ENCODE results near the gene NLRC5.

The NLRC5 gene

DNA sequence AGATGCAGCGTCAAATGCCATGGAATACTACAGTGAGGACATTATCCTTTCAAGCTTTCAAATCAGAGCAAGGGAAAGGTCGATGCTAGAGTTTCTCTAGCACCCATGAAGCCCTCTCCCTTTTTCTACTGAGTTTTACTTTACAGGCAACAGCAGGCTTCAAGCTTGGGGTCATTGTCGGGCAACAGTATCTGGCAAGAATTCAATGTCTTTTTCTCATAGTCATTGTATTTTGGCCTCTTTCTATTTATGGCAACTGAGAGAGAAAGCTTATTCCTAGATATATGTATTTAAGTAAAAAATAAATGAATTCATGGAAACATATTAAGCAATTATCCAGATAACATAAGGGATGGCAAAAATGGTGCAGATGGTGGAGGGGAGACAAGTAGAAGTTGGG lies 28.0 kb upstream of the NLRC5 start:
- DNase-seq = no peak

DNA sequence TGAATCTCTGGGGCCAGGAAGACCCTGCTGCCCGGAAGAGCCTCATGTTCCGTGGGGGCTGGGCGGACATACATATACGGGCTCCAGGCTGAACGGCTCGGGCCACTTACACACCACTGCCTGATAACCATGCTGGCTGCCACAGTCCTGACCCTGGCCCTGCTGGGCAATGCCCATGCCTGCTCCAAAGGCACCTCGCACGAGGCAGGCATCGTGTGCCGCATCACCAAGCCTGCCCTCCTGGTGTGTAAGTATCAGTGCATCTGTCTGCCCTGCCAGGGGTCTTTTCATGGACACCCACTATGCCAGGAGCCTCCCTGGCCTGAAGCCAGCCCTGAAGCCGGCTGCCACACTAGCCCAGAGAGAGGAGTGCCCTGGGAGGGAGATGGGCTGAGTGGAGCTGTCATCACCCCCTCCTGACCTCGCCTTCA lies 27.5 kb upstream of the NLRC5 start, which contains the start of gene CETP:
Gene CETP, plus strand, starts transcription at position 100 of the 431 bp plus-strand sequence. Its CDS starts 30 bp downstream, at position 130.
- DNase-seq = no peak

DNA sequence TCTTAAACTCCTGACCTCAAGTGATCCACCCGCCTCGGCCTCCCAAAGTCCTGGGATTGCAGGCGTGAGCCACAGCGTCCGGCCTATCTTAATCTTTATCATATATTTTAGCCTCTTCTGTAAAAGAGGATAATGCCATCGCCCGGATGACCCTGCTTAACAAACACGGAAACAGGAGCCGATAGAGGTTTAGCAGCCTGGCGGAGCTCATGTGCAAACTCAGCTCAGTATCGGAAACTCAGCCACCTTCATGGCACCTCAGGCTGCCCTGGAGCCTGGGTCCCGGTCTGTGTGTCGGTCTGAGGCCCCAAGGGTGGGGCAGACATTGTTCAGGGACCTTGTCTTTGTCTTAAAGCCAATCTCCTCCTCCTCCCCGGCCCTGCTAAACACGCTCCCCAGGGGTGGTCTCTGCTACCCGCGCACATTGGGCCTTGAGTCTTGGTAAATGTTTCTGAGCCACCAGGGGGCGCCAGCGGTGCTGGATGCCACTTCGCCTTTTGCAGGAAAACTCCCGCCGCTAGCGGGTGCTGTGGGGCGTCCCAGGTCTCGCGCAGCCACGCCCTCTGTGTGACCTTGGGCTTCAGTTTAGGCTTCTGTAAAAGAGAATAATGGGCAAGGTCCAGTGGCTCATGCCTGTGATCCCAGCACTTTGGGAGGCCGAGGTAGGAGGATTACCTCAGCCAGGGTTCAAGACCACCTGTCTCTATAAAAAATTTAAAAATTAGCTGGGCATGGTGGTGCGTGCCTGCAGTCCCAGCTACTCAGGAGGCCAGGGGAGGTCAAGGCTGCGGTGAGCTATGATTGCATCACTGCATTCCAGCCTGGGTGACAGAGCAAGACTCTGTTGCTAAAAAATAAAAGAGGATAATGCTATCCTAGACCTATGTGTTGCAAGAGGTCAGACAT lies 24.9 kb upstream of the NLRC5 start:
- DNase-seq = peak; percentile 93

GRCh38 chr16:56965149-56966092 lies 23.9 kb upstream of the NLRC5 start:
- peak; percentile 16 for DNase-seq

DNA sequence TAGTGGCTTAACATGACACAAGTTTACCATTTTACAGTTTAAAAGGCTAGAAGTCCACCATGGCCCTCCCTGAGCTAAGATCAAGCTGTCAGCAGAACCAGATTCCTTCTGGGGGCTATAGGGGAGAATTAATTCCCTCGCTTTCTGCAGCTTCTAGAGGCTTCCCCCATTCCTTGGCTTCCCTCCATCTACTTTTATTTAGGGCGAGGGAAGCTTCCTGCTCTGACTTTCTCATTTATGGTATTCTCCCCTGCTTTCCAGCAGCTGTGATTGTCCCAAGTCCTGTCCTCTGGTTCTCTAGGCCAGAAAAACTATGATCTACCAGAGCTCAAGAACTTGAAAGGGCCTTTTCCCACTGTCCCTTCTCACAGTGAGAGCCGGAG lies 23.3 kb upstream of the NLRC5 start:
- DNase-seq = no peak

DNA sequence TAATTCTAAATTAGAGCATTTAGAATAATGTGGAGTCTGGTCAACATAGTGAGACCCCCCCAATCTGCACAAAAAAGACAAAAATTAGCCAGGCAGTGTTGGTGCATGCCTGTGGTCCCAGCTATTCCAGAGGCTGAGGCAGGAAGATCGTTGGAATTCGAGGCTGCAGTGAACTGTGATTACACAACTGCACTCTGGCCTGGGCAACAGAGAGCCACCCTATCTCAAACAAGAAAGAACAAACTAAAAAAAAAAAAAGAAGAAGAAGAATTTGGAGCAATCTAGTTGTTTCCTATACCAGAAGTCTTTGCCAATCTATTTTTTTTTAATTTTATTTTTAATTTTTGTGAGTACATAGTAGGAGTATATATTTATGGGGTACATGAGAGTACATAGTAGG lies 21.6 kb upstream of the NLRC5 start:
- no peak for DNase-seq

DNA sequence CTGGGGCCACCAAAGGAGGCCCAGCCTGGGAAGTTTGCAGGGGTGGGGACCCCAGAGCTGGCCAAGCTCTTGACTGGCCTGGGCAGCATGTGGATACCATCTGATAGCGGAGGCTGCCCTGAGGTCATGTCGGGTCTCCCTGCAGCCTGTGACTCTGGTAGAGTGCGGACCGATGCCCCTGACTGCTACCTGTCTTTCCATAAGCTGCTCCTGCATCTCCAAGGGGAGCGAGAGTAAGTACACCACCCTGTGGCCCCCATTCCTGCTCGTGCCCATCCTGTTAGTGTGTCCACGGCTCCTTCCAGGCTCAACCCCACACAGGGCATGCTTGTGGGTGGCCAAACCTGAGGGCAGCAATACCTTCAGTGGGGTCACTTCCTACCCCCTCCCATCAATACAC lies 19.6 kb upstream of the NLRC5 start:
- DNase-seq = no peak

DNA sequence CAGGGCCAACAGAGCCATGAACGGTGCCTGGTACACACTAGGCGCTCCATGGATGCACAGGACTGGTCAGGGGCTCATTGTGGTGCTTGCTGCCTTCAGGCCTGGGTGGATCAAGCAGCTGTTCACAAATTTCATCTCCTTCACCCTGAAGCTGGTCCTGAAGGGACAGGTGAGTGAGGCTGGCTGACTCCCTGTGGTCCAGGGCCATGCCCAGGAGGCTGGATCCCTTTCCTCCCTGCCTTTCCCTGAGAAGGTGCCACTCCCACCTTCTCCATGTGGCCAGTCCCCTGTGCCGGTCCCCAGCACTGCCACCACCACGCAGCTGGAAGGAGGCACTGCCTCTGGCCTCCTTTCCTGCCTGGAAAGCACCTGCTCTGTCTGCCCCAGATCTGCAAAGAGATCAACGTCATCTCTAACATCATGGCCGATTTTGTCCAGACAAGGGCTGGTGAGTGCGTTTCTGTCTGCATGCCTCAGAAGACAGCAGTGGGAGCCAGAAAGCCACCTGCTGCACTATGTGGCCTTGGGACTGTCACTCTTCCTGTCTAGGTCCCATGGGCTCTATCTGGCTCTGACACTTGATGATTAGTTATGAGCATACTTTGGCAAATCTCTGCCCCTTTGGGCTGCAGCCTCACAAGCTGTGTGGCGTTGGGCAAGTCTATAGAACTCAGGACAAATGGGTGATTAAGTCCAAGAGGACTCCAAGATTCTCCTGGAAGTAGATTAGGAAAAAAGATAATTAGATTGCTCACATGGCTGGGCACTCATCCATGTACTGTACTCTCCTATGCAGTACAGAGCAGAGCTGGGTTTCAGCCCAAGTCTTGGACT lies 18.2 kb upstream of the NLRC5 start:
- DNase-seq = no peak

DNA sequence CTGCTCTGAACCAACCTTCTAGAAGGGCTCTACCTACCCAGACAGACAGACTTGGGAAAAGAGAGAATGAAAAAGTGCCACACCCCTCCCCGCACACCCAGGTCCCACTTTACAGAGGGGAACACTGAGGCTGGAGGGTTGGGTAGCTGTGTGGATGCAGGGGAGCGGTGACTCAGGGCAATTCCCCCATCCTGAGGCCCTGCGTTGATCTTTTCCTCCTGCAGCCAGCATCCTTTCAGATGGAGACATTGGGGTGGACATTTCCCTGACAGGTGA lies 17.7 kb upstream of the NLRC5 start:
- DNase-seq = no peak

GRCh38 chr16:56972403-56973293 lies 16.7 kb upstream of the NLRC5 start:
- no peak for DNase-seq

DNA sequence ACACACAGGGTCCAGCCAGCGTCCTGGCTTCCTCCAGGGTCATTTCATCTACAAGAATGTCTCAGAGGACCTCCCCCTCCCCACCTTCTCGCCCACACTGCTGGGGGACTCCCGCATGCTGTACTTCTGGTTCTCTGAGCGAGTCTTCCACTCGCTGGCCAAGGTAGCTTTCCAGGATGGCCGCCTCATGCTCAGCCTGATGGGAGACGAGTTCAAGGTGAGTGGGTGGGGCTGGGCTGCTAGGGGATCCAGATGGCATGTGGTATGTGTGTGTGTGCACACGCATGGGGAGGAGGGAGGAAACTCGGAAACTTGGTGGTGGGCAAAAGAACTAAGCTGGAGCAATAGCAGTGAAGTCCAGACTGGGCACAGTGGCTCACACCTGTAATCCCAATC lies 16.1 kb upstream of the NLRC5 start:
- no peak for DNase-seq

GRCh38 chr16:56973899-56974298 lies 15.5 kb upstream of the NLRC5 start:
- peak; percentile 5 for DNase-seq

- DNase-seq = peak; percentile 60
These were observed 14.6 kb upstream of the NLRC5 start for GRCh38 chr16:56974549-56975300.

- no peak for DNase-seq
These were observed 13.6 kb upstream of the NLRC5 start for GRCh38 chr16:56975714-56976113.

GRCh38 chr16:56977216-56977615 lies 12.1 kb upstream of the NLRC5 start:
- DNase-seq = peak; percentile 93

GRCh38 chr16:56977823-56978430 lies 11.4 kb upstream of the NLRC5 start:
- no peak for DNase-seq

- DNase-seq = no peak
These were observed 9.2 kb upstream of the NLRC5 start for GRCh38 chr16:56980201-56980535.

- DNase-seq = peak; percentile 67
These were observed 8.3 kb upstream of the NLRC5 start for GRCh38 chr16:56980792-56981724.

DNA sequence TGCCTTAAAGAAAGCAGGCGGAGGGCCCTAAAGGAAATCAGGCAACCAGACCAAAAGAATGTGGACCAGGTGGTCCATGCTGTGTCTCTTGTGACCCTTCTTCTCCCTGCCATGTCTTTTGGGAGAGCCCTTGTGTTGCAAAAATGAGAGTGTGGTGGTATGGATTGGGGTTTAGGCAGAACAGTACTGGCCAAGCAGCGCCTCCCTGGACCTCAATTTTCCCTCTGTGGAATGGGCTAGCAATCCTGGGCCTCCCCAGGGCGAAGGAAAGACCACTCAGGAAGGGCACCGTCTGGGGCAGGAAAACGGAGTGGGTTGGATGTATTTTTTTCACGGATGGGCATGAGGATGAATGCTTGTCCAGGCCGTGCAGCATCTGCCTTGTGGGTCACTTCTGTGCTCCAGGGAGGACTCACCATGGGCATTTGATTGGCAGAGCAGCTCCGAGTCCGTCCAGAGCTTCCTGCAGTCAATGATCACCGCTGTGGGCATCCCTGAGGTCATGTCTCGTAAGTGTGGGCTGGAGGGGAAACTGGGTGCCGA lies 7.6 kb upstream of the NLRC5 start:
- DNase-seq = no peak

Measured in OCI-M1 (cell line).